ENCODE data around the gene EYS. TPM values are rescaled to one million over a fixed set of nuclear protein-coding genes. Genes with fewer than 3 reads are reported as not detected.

EYS gene
- total and polyA plus RNA-seq, 2 donors from 2014 or later = not detected

DNA sequence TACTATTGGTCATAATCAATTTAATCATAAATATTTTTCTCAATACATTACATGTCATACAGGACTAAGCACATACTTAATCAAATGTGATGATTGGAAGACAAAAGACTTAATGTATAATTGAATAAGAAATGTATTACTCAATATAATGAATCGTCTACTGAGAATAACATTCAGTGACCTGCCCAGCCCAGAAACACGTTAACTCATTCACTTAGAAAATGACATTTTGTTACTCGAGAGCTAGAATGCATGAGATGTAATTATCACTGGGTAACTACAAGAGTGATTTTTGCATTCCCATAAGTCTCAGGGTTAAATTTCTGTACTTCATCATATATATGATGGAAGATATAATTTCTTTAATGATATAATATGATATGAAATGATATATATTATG lies 444.8 kb downstream of the EYS start:
- no peaks in the 10 kb centered on the region for H3K4me1 ChIP-seq (ENCODE audit: control insufficient read depth in 2 of 3, insufficient read depth in 2 of 3, low read depth in 1 of 3, low read length in 3 of 3)
- H3K27me3 ChIP-seq (ENCODE audit: control insufficient read depth, insufficient read depth, low read length) = no peaks in the 10 kb centered on the region
- DNase-seq (no peak), FAIRE-seq (no peak)
- H3K9ac ChIP-seq (ENCODE audit: low read length in 3 of 3) = no peak overlapping the region
- TF ChIP-seq, protein P1, sequence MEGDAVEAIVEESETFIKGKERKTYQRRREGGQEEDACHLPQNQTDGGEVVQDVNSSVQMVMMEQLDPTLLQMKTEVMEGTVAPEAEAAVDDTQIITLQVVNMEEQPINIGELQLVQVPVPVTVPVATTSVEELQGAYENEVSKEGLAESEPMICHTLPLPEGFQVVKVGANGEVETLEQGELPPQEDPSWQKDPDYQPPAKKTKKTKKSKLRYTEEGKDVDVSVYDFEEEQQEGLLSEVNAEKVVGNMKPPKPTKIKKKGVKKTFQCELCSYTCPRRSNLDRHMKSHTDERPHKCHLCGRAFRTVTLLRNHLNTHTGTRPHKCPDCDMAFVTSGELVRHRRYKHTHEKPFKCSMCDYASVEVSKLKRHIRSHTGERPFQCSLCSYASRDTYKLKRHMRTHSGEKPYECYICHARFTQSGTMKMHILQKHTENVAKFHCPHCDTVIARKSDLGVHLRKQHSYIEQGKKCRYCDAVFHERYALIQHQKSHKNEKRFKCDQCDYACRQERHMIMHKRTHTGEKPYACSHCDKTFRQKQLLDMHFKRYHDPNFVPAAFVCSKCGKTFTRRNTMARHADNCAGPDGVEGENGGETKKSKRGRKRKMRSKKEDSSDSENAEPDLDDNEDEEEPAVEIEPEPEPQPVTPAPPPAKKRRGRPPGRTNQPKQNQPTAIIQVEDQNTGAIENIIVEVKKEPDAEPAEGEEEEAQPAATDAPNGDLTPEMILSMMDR (IDR thresholded peaks at IDR 0.05; ENCODE audit: borderline replicate concordance, extremely low read depth, insufficient read depth) = no peak
- H3K36me3 ChIP-seq (ENCODE audit: control insufficient read depth in 2 of 3, insufficient read depth in 3 of 3, low read length in 3 of 3) = no peaks in the 10 kb centered on the region
- no peaks in the 10 kb centered on the region for H3K9me3 ChIP-seq (ENCODE audit: control insufficient read depth in 2 of 3, insufficient read depth in 1 of 3, low read length in 3 of 3)
- H3K4me3 ChIP-seq (ENCODE audit: low read length in 3 of 3) = no peak overlapping the region
- no peak overlapping the region for H3K27ac ChIP-seq (ENCODE audit: low read depth in 2 of 2, low read length in 2 of 2)
- intact Hi-C loops (cut with DNase I) = no loop called here

DNA sequence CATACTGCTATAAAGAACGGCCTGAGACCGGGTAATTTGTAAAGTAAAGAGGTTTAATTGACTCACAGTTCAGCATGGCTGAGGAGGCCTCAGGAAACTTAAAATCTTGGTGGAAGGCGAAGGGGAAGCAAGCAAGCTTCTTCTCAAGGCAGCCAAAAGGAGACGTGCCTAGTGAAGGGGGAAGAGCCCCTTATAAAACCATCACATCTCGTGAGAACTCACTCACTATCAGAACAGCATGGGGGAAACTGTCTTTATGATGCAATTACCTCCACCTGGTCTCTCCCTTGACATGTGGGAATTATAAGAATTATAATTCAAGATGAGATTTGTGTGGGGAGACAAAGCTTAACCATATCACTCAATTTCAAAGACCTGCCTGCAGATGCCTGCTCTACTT lies 447.0 kb downstream of the EYS start:
- Histone ChIP-seq H3K4me3 (ENCODE audit: low read length in 3 of 3) (no peak overlapping the region), H3K9ac (ENCODE audit: low read length in 3 of 3) (no peak overlapping the region), H3K27ac (ENCODE audit: low read depth in 2 of 2, low read length in 2 of 2) (no peak overlapping the region), H3K36me3 (ENCODE audit: control insufficient read depth in 2 of 3, insufficient read depth in 3 of 3, low read length in 3 of 3) (no peaks in the 10 kb centered on the region), H3K4me1 (ENCODE audit: control insufficient read depth in 2 of 3, insufficient read depth in 2 of 3, low read depth in 1 of 3, low read length in 3 of 3) (no peaks in the 10 kb centered on the region), H3K27me3 (ENCODE audit: control insufficient read depth, insufficient read depth, low read length) (no peaks in the 10 kb centered on the region), H3K9me3 (ENCODE audit: control insufficient read depth in 2 of 3, insufficient read depth in 1 of 3, low read length in 3 of 3) (no peaks in the 10 kb centered on the region)
- TF ChIP-seq, protein P1 (IDR thresholded peaks at IDR 0.05; ENCODE audit: borderline replicate concordance, extremely low read depth, insufficient read depth) = no peak
- FAIRE-seq (no peak), DNase-seq (no peak)
- intact Hi-C loops (cut with DNase I) = no loop called here

DNA sequence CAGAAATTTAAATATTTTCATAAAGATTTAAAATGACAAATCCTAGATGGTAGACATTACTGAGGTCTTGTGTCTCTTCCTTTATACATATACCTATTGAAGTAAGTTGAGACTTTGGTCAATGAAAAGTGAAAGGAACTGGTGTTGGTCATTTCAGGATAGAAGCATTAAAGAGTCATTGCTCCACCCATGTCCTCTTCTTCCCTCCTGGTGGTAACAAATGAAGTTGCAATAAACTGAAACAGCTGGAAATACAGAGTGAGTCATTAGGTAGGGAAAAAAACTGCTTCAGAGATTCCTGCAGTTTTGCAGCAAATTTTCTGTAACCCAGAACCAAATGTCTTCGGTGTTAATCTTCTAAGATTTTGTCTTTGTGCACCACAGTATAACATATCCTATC lies 448.0 kb downstream of the EYS start:
- DNase-seq (no peak), FAIRE-seq (no peak)
- no peaks in the 10 kb centered on the region for H3K9me3 ChIP-seq (ENCODE audit: control insufficient read depth in 2 of 3, insufficient read depth in 1 of 3, low read length in 3 of 3)
- H3K4me1 ChIP-seq (ENCODE audit: control insufficient read depth in 2 of 3, insufficient read depth in 2 of 3, low read depth in 1 of 3, low read length in 3 of 3) = no peaks in the 10 kb centered on the region
- no peaks in the 10 kb centered on the region for H3K27me3 ChIP-seq (ENCODE audit: control insufficient read depth, insufficient read depth, low read length)
- no peak overlapping the region for H3K27ac ChIP-seq (ENCODE audit: low read depth in 2 of 2, low read length in 2 of 2)
- intact Hi-C loops (cut with DNase I) = no loop called here
- no peak overlapping the region for H3K4me3 ChIP-seq (ENCODE audit: low read length in 3 of 3)
- H3K36me3 ChIP-seq (ENCODE audit: control insufficient read depth in 2 of 3, insufficient read depth in 3 of 3, low read length in 3 of 3) = no peaks in the 10 kb centered on the region
- TF ChIP-seq, protein P1 (IDR thresholded peaks at IDR 0.05; ENCODE audit: borderline replicate concordance, extremely low read depth, insufficient read depth) = no peak
- H3K9ac ChIP-seq (ENCODE audit: low read length in 3 of 3) = no peak overlapping the region

DNA sequence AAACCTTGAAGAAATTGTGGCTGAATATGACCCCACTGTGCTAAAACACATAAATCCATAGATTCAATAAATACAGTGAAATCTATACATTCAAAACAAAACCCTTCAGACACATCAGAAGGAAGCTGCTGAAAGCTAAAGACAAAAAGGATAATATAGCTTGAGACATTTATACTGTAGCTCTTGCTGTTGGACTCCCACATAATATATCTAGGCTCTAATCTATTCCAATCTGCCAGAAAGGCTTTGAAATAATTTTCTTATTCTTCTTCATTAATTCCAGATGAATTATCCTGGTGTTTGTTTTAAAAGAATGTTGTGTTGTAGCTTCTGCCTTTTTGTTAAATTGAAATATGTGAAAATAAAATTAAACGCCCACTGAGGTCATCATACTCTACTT lies 454.0 kb downstream of the EYS start:
- intact Hi-C loops (cut with DNase I) = no loop called here
- Histone ChIP-seq H3K36me3 (ENCODE audit: control insufficient read depth in 2 of 3, insufficient read depth in 3 of 3, low read length in 3 of 3) (no peaks in the 10 kb centered on the region), H3K4me3 (ENCODE audit: low read length in 3 of 3) (no peak overlapping the region), H3K9ac (ENCODE audit: low read length in 3 of 3) (no peak overlapping the region), H3K9me3 (ENCODE audit: control insufficient read depth in 2 of 3, insufficient read depth in 1 of 3, low read length in 3 of 3) (no peaks in the 10 kb centered on the region), H3K27ac (ENCODE audit: low read depth in 2 of 2, low read length in 2 of 2) (no peak overlapping the region), H3K27me3 (ENCODE audit: control insufficient read depth, insufficient read depth, low read length) (no peaks in the 10 kb centered on the region), H3K4me1 (ENCODE audit: control insufficient read depth in 2 of 3, insufficient read depth in 2 of 3, low read depth in 1 of 3, low read length in 3 of 3) (no peaks in the 10 kb centered on the region)
- DNase-seq (no peak), FAIRE-seq (no peak)
- TF ChIP-seq, protein P1 (IDR thresholded peaks at IDR 0.05; ENCODE audit: borderline replicate concordance, extremely low read depth, insufficient read depth) = no peak

Measured in kidney (tissue), 14 donors.